GM18508 (cell line): ENCODE results near the gene C6orf47.
A peak's percentile ranks its signal among the peaks of the same experiment; 100 is the strongest.

Source experiments
- ATAC-seq: cut with Tn5 transposase; IDR thresholded peaks from one replicate; pipeline ENCODE4 v1.9.1; 2021; ENCODE audit warnings: moderate number of reproducible peaks; ENCODE audit not compliant: insufficient read depth, unreplicated experiment

The C6orf47 gene

GRCh38 chr6:31640612-31641011 lies 20.0 kb downstream of the C6orf47 start:
- ATAC-seq = no peak

GRCh38 chr6:31639449-31639861 lies 21.1 kb downstream of the C6orf47 start:
- no peak for ATAC-seq

- no peak for ATAC-seq
Measured at GRCh38 chr6:31639043-31639442, 21.5 kb downstream of the C6orf47 start.

- ATAC-seq = no peak
Measured at GRCh38 chr6:31636698-31637596, 23.6 kb downstream of the C6orf47 start.

GRCh38 chr6:31634969-31635575 lies 25.5 kb downstream of the C6orf47 start:
- no peak for ATAC-seq

- no peak for ATAC-seq
Measured at GRCh38 chr6:31634131-31634530, 26.4 kb downstream of the C6orf47 start.

GRCh38 chr6:31633447-31633846 lies 27.1 kb downstream of the C6orf47 start:
- ATAC-seq = no peak

- no peak for ATAC-seq
Measured at GRCh38 chr6:31632279-31632946, 28.2 kb downstream of the C6orf47 start.

GRCh38 chr6:31631681-31632278 lies 28.8 kb downstream of the C6orf47 start:
- ATAC-seq = no peak

- ATAC-seq = no peak
Measured at GRCh38 chr6:31631209-31631608, 29.4 kb downstream of the C6orf47 start.

GRCh38 chr6:31630177-31630934 lies 30.2 kb downstream of the C6orf47 start:
- ATAC-seq = no peak

- no peak for ATAC-seq
Measured at GRCh38 chr6:31629014-31629413, 31.6 kb downstream of the C6orf47 start.

GRCh38 chr6:31627690-31628287 lies 32.8 kb downstream of the C6orf47 start:
- no peak for ATAC-seq

GRCh38 chr6:31626952-31627351 lies 33.6 kb downstream of the C6orf47 start:
- ATAC-seq = no peak

GRCh38 chr6:31624070-31624469 lies 36.5 kb downstream of the C6orf47 start:
- no peak for ATAC-seq

- ATAC-seq = no peak
Measured at GRCh38 chr6:31622684-31623091, 37.9 kb downstream of the C6orf47 start.

- no peak for ATAC-seq
Measured at GRCh38 chr6:31621991-31622390, 38.6 kb downstream of the C6orf47 start.

GRCh38 chr6:31621320-31621939 lies 39.1 kb downstream of the C6orf47 start:
- ATAC-seq = no peak

GRCh38 chr6:31620586-31621319 lies 39.8 kb downstream of the C6orf47 start, which contains the start of gene PRRC2A:
Gene PRRC2A, plus strand, starts transcription at chr6:31620715. Its CDS starts 2,075 bp downstream, at chr6:31622790.
- ATAC-seq = peak; percentile 8
